IPS-NIHi7 (cell line): ENCODE measurements around the gene DCP2.
A peak's percentile ranks its signal among the peaks of the same experiment; 100 is the strongest.

Experiments used
- DNase-seq: peaks from one replicate; pipeline ENCODE4 v3.0.0; 2012; ENCODE audit warnings: mixed read lengths; ENCODE audit errors: extremely low spot score

The DCP2 gene

GRCh38 chr5:112967520-112968083 is 9.0 kb upstream of the DCP2 start:
- DNase-seq, result no peak

- no peak for DNase-seq
These were observed 8.0 kb upstream of the DCP2 start for GRCh38 chr5:112968411-112969106.

GRCh38 chr5:112971276-112971675 is 5.3 kb upstream of the DCP2 start:
- no peak for DNase-seq

- DNase-seq, result no peak
These were observed 3.6 kb upstream of the DCP2 start for GRCh38 chr5:112973036-112973435.

GRCh38 chr5:112973904-112974303 is 2.7 kb upstream of the DCP2 start:
- DNase-seq, result no peak

GRCh38 chr5:112974901-112975300 is 1.7 kb upstream of the DCP2 start:
- DNase-seq, result no peak

- no peak for DNase-seq
These were observed 722 bp upstream of the DCP2 start for GRCh38 chr5:112975721-112976431.

- DNase-seq, result no peak
These were observed 853 bp downstream of the DCP2 start for GRCh38 chr5:112977440-112977861.

- no peak for DNase-seq
These were observed 2.2 kb downstream of the DCP2 start for GRCh38 chr5:112978836-112979235.

- no peak for DNase-seq
These were observed 3.1 kb downstream of the DCP2 start for GRCh38 chr5:112979723-112980122.

GRCh38 chr5:112983363-112983762 is 6.8 kb downstream of the DCP2 start:
- no peak for DNase-seq

GRCh38 chr5:112986224-112986623 is 9.6 kb downstream of the DCP2 start:
- no peak for DNase-seq

GRCh38 chr5:112995764-112996618 is 19.4 kb downstream of the DCP2 start:
- DNase-seq, result peak; percentile 64

- no peak for DNase-seq
These were observed 20.3 kb downstream of the DCP2 start for GRCh38 chr5:112996830-112997374.

GRCh38 chr5:112998296-112998695 is 21.7 kb downstream of the DCP2 start:
- DNase-seq, result no peak

GRCh38 chr5:113000466-113000865 is 23.9 kb downstream of the DCP2 start:
- no peak for DNase-seq

GRCh38 chr5:113002423-113002822 is 25.8 kb downstream of the DCP2 start:
- no peak for DNase-seq

- DNase-seq, result no peak
These were observed 27.2 kb downstream of the DCP2 start for GRCh38 chr5:113003763-113004162.

- DNase-seq, result no peak
These were observed 28.9 kb downstream of the DCP2 start for GRCh38 chr5:113005454-113005853.

- no peak for DNase-seq
These were observed 41.5 kb downstream of the DCP2 start for GRCh38 chr5:113017881-113018635.
